ENCODE data around the gene MKRN2. TPM values are rescaled to one million over a fixed set of nuclear protein-coding genes. Genes with fewer than 3 reads are reported as not detected.
A peak's percentile ranks its signal among the peaks of the same experiment; 100 is the strongest.

MKRN2 gene
- total RNA-seq, 2 donors from 2014 or later = 24.7 to 30.5 TPM

- TF ChIP-seq CTCF (IDR thresholded peaks at IDR 0.05) = no peak
- H3K27ac ChIP-seq = no peak overlapping the region
Measured at GRCh38 chr3:12544652-12545472, 12.0 kb upstream of the MKRN2 start.

GRCh38 chr3:12545473-12545791 is 11.5 kb upstream of the MKRN2 start, which contains the start of gene MKRN2OS:
Gene MKRN2OS (minus strand): TSS chr3:12545499. CDS start chr3:12545464, 35 bp downstream.
- H3K4me1 ChIP-seq = no peaks in the 10 kb centered on the region
- H3K36me3 ChIP-seq = no peaks in the 10 kb centered on the region
- no peak for DNase-seq (ENCODE audit: low spot score)
- H3K27ac ChIP-seq = no peak within 1 kb of the TSS
- no peaks in the 10 kb centered on the region for H3K27me3 ChIP-seq
- H3K4me3 ChIP-seq = no peak within 1 kb of the TSS
- no peak for TF ChIP-seq CTCF (IDR thresholded peaks at IDR 0.05)
- H3K9me3 ChIP-seq = no peaks in the 10 kb centered on the region

More at GRCh38 chr3:12544652-12545472, 12.0 kb upstream of the MKRN2 start:
- H3K36me3 ChIP-seq = peaks cover 5% of the 10 kb centered on the region
- H3K4me1 ChIP-seq = no peaks in the 10 kb centered on the region
- no peak for DNase-seq (ENCODE audit: low spot score)
- H3K27me3 ChIP-seq = no peaks in the 10 kb centered on the region
- H3K9me3 ChIP-seq = no peaks in the 10 kb centered on the region
- H3K4me3 ChIP-seq = no peak overlapping the region

DNA sequence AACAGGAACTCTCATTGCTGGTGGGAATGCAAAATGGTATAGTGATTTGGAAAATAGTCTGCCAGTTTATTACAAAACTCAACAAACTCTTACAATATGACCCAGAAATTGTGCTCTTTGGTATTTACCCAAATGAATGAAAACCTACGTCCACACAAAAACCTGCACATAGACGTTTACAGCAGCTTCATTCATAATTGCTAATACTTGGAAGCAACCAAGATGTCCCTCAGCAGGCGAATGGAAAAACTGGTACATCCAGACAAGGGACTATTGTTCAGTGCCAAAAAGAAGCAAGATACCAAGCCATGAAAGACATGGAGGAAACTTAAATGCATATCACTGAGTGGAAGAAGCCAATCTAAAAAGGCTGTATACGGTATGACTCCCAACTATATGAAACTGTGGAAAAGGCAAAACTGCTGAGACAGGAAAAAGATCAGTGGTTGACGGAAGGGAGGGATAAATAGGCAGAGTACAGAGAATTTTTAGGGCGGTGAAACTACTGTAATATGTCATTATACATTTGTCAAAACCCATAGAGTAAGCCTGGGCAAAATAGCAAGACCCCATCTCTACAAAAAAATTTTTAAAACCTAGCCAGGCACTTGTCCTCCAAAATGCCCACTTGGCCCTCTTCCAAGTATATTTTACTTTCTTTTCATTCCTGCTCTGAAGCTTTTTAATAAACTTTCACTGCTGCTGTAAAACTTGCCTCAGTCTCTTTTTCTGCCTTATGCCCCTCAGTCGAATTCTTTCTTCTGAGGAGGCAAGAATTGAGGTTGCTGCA is 6.7 kb upstream of the MKRN2 start:
- Histone ChIP-seq H3K4me3 (no peak overlapping the region), H3K36me3 (no peaks in the 10 kb centered on the region), H3K27me3 (no peaks in the 10 kb centered on the region), H3K9me3 (no peaks in the 10 kb centered on the region), H3K4me1 (peaks cover 0 to 8% of the 10 kb centered on the region in 2 donors), H3K27ac (no peak overlapping the region)
- DNase-seq (ENCODE audit: low spot score) = no peak
- no peak for TF ChIP-seq CTCF (IDR thresholded peaks at IDR 0.05)

- TF ChIP-seq CTCF (IDR thresholded peaks at IDR 0.05) = no peak
- Histone ChIP-seq H3K27me3 (no peaks in the 10 kb centered on the region), H3K4me3 (peak overlapping the region; percentile 28 to 43), H3K27ac (peak overlapping the region in 1 of 2 donors; percentile 7), H3K36me3 (no peaks in the 10 kb centered on the region), H3K9me3 (no peaks in the 10 kb centered on the region), H3K4me1 (peaks cover 0 to 31% of the 10 kb centered on the region in 2 donors)
- no peak for DNase-seq (ENCODE audit: low spot score)
Measured at GRCh38 chr3:12553921-12554391, 2.9 kb upstream of the MKRN2 start.

GRCh38 chr3:12556314-12556689 is 585 bp upstream of the MKRN2 start:
- H3K9me3 ChIP-seq = no peaks in the 10 kb centered on the region
- H3K4me3 ChIP-seq = peak overlapping the region; percentile 77 to 98
- no peaks in the 10 kb centered on the region for H3K27me3 ChIP-seq
- no peak for TF ChIP-seq CTCF (IDR thresholded peaks at IDR 0.05)
- H3K36me3 ChIP-seq = no peaks in the 10 kb centered on the region
- DNase-seq (ENCODE audit: low spot score) = no peak
- peak overlapping the region; percentile 92 to 98 for H3K27ac ChIP-seq
- peaks cover 0 to 55% of the 10 kb centered on the region in 2 donors for H3K4me1 ChIP-seq

Data from right atrium auricular region (tissue), 2 donors.